Choroid plexus epithelial cell (primary cell): ENCODE measurements around the gene RYR2.

Experiments
- DNase-seq: peaks from one replicate; pipeline ENCODE4 v3.0.0-alpha.2; 2010; ENCODE audit warnings: low read depth
- H3K4me3 ChIP-seq: 2 replicates; pipeline ENCODE4 v1.5.1; 2011; ENCODE audit warnings: low read depth, mild to moderate bottlenecking, control low read depth, low read length, moderate library complexity
- CTCF ChIP-seq: conservative IDR thresholded peaks from 2 replicates; pipeline ENCODE4 v1.5.1; 2011; ENCODE audit warnings: low read depth, mild to moderate bottlenecking, control low read depth, inconsistent platforms, low read length, moderate library complexity

RYR2 gene

GRCh38 chr1:237003516-237003915 is 38.5 kb upstream of the RYR2 start:
- H3K4me3 ChIP-seq: no peak overlapping the region
- TF ChIP-seq CTCF: no peak
- no peak for DNase-seq

GRCh38 chr1:237004116-237004515 is 37.9 kb upstream of the RYR2 start, which contains the start of gene MT1HL1:
Gene MT1HL1, minus strand, starts transcription at chr1:237004441. Its CDS starts 69 bp downstream, at chr1:237004372.
- no peak for TF ChIP-seq CTCF
- no peak within 1 kb of the TSS for H3K4me3 ChIP-seq
- DNase-seq: no peak

- no peak overlapping the region for H3K4me3 ChIP-seq
- DNase-seq: no peak
- no peak for TF ChIP-seq CTCF
Measured at GRCh38 chr1:237005674-237006073, 36.3 kb upstream of the RYR2 start.

- no peak overlapping the region for H3K4me3 ChIP-seq
- DNase-seq: no peak
- TF ChIP-seq CTCF: no peak
Measured at GRCh38 chr1:237007147-237007881, 34.7 kb upstream of the RYR2 start.

GRCh38 chr1:237009611-237010010 is 32.4 kb upstream of the RYR2 start:
- H3K4me3 ChIP-seq: no peak overlapping the region
- TF ChIP-seq CTCF: no peak
- no peak for DNase-seq

- H3K4me3 ChIP-seq: no peak overlapping the region
- peak; percentile 36 for DNase-seq
- no peak for TF ChIP-seq CTCF
Measured at GRCh38 chr1:237011432-237011831, 30.6 kb upstream of the RYR2 start.

GRCh38 chr1:237012361-237012760 is 29.6 kb upstream of the RYR2 start:
- peak; percentile 7 for DNase-seq

More at GRCh38 chr1:237012361-237012760, 29.6 kb upstream of the RYR2 start:
- H3K4me3 ChIP-seq: no peak overlapping the region
- no peak for TF ChIP-seq CTCF
